ENCODE results near the gene EEF1AKMT3. TPM values are rescaled to one million over a fixed set of nuclear protein-coding genes. Genes with fewer than 3 reads are reported as not detected.
"Not testable (repeated sequence)": the region's sequence is repeated elsewhere in the genome, so short reads cannot be mapped to it uniquely, and the experiment has no call there.

Gene EEF1AKMT3
- total and polyA plus RNA-seq, 9 of the 15 experiments (the other 6 are each of a cell fraction or from before 2014, with no cell fraction given): 4.1 to 17.2 (median 7.9) TPM

- ATAC-seq; H3K9me1 ChIP-seq (ENCODE audit: control insufficient read depth, insufficient read depth, low read length); CTCF ChIA-PET (ENCODE audit: low intra/inter-chr PET ratio); H3K27ac ChIP-seq (ENCODE audit: extremely low read depth, low read depth, low read length); H3K79me2 ChIP-seq (ENCODE audit: control insufficient read depth, insufficient read depth, low read length); DNase-seq (ENCODE audit: extremely low read depth in 1 of 4, low spot score in 3 of 4); H2AFZ ChIP-seq (ENCODE audit: low read depth, low read length); intact Hi-C loops (cut with micrococcal nuclease); H3K4me2 ChIP-seq (ENCODE audit: insufficient read depth, low read length); in situ Hi-C loops (cut with MboI); H3K27me3 ChIP-seq (ENCODE audit: control insufficient read depth in 2 of 2, insufficient read depth in 2 of 2, low read length in 2 of 2); H3K9me3 ChIP-seq (replicated peaks; ENCODE audit: control insufficient read depth, insufficient read depth, low read depth, low read length); H3K4me3 ChIP-seq; BruUV-seq (replicated peaks); POLR2A ChIA-PET; H3K9ac ChIP-seq (ENCODE audit: insufficient read depth in 1 of 2, low read depth in 2 of 2, low read length in 2 of 2); H4K20me1 ChIP-seq (replicated peaks; ENCODE audit: control insufficient read depth, insufficient read depth, low read length): not testable (repeated sequence)
- 77% methylated on average over 5 of the region's 5 CpGs for WGBS (ENCODE audit: insufficient coverage, low coverage, missing lambda C conversion rate)
- H3K4me1 ChIP-seq (replicated peaks in 1 of 2; ENCODE audit: control insufficient read depth in 2 of 2, insufficient read depth in 2 of 2, low read length in 2 of 2): peaks cover 6 to 17% of the 10 kb centered on the region in 2 experiments; a peak in 3 of 5 replicates
- H3K36me3 ChIP-seq (ENCODE audit: control insufficient read depth, insufficient read depth, low read length): peaks cover 49% of the 10 kb centered on the region
- TF ChIP-seq SUPT5H (IDR thresholded peaks at IDR 0.05): peak; percentile 4; the same call in 1 of the 2 replicates
- peak; percentile 67 for FAIRE-seq
These were observed 48.6 kb downstream of the EEF1AKMT3 start for GRCh38 chr12:57821015-57821414.

GRCh38 chr12:57821474-57822214, 49.2 kb downstream of the EEF1AKMT3 start:
- peaks cover 3% of the 10 kb centered on the region for H4K20me1 ChIP-seq (replicated peaks; ENCODE audit: control insufficient read depth, insufficient read depth, low read length)
- H3K9me3 ChIP-seq (replicated peaks; ENCODE audit: control insufficient read depth, insufficient read depth, low read depth, low read length): no peaks in the 10 kb centered on the region
- no peak for TF ChIP-seq ZNF764 (CRISPR knock-in tag; IDR thresholded peaks at IDR 0.05; ENCODE audit: low read depth)
- TF ChIP-seq TAF15 (IDR thresholded peaks at IDR 0.05; ENCODE audit: low read depth, low read length): no peak
- peak; percentile 13; the same call in 1 of the 2 replicates for TF ChIP-seq MYNN (IDR thresholded peaks at IDR 0.05)
- TF ChIP-seq MYNN (CRISPR knock-in tag; IDR thresholded peaks at IDR 0.05): no peak
- in situ Hi-C loops (cut with MboI) (no loop called here), intact Hi-C loops (cut with micrococcal nuclease) (no loop called here)
- FAIRE-seq (peak; percentile 72), DNase-seq (ENCODE audit: extremely low read depth in 1 of 4, low spot score in 3 of 4) (no peak), ATAC-seq (no peak)
- H3K4me3 ChIP-seq: no peak overlapping the region
- no TSS peak for BruUV-seq (replicated peaks)
- H3K79me2 ChIP-seq (ENCODE audit: control insufficient read depth, insufficient read depth, low read length): no peaks in the 10 kb centered on the region
- no peaks in the 10 kb centered on the region for H3K27me3 ChIP-seq (ENCODE audit: control insufficient read depth in 2 of 2, insufficient read depth in 2 of 2, low read length in 2 of 2)
- H3K4me1 ChIP-seq (replicated peaks in 1 of 2; ENCODE audit: control insufficient read depth in 2 of 2, insufficient read depth in 2 of 2, low read length in 2 of 2): peaks cover 2 to 11% of the 10 kb centered on the region in 2 experiments; a peak in 3 of 5 replicates
- CTCF ChIA-PET (ENCODE audit: low intra/inter-chr PET ratio): no interaction called here
- POLR2A ChIA-PET: no interaction called here
- no peaks in the 10 kb centered on the region for H3K9me1 ChIP-seq (ENCODE audit: control insufficient read depth, insufficient read depth, low read length)
- no peak overlapping the region for H2AFZ ChIP-seq (ENCODE audit: low read depth, low read length)
- no peak overlapping the region for H3K27ac ChIP-seq (ENCODE audit: extremely low read depth, low read depth, low read length)
- no peak overlapping the region for H3K4me2 ChIP-seq (ENCODE audit: insufficient read depth, low read length)
- WGBS (ENCODE audit: insufficient coverage, low coverage, missing lambda C conversion rate): 81% methylated on average over 7 of the region's 10 CpGs
- no peak overlapping the region for H3K9ac ChIP-seq (ENCODE audit: insufficient read depth in 1 of 2, low read depth in 2 of 2, low read length in 2 of 2)
- peaks cover 55% of the 10 kb centered on the region for H3K36me3 ChIP-seq (ENCODE audit: control insufficient read depth, insufficient read depth, low read length)

All from K562 (cell line).